Measurements from ENCODE around the gene TERT. TPM values are rescaled to one million over a fixed set of nuclear protein-coding genes. Genes with fewer than 3 reads are reported as not detected.

TERT gene
- total and polyA plus RNA-seq, 12 donors = not detected

GRCh38 chr5:1217596-1218206 lies 77.2 kb downstream of the TERT start:
- TF ChIP-seq CTCF (IDR thresholded peaks at IDR 0.05) = no peak
- DNase-seq (peak in 1 of 2 donors; percentile 3), ATAC-seq (no peak)
- intact Hi-C loops (cut with DNase I) = no loop called here
- no peak overlapping the region for H3K4me3 ChIP-seq
- H3K36me3 ChIP-seq = no peaks in the 10 kb centered on the region
- H3K4me1 ChIP-seq = no peaks in the 10 kb centered on the region
- WGBS, 2 donors = 56% methylated on average over 24 of the region's 24 CpGs
- H3K27me3 ChIP-seq = peaks cover 0 to 17% (median 0%) of the 10 kb centered on the region in 7 donors
- H3K27ac ChIP-seq = no peak overlapping the region
- peaks cover 0 to 10% (median 0%) of the 10 kb centered on the region in 11 donors for H3K9me3 ChIP-seq

GRCh38 chr5:1216918-1217295 lies 78.0 kb downstream of the TERT start:
- Histone ChIP-seq H3K27me3 (peaks cover 0 to 17% (median 0%) of the 10 kb centered on the region in 7 donors), H3K36me3 (no peaks in the 10 kb centered on the region), H3K4me3 (no peak overlapping the region), H3K27ac (no peak overlapping the region), H3K9me3 (peaks cover 0 to 10% (median 0%) of the 10 kb centered on the region in 11 donors), H3K4me1 (no peaks in the 10 kb centered on the region)
- WGBS, 2 donors = 80 to 86% methylated on average over 18 of the region's 18 CpGs
- ATAC-seq (no peak), DNase-seq (peak in 1 of 2 donors; percentile 9)
- intact Hi-C loops (cut with DNase I) = no loop called here
- no peak for TF ChIP-seq CTCF (IDR thresholded peaks at IDR 0.05)

GRCh38 chr5:1216211-1216917 lies 78.5 kb downstream of the TERT start:
- Histone ChIP-seq H3K4me1 (no peaks in the 10 kb centered on the region), H3K4me3 (no peak overlapping the region), H3K36me3 (no peaks in the 10 kb centered on the region), H3K27me3 (peaks cover 0 to 17% (median 0%) of the 10 kb centered on the region in 7 donors), H3K9me3 (peaks cover 0 to 10% (median 0%) of the 10 kb centered on the region in 11 donors), H3K27ac (no peak overlapping the region)
- no peak for TF ChIP-seq CTCF (IDR thresholded peaks at IDR 0.05)
- no peak for ATAC-seq
- intact Hi-C loops (cut with DNase I) = no loop called here
- 93% methylated on average over 38 of the region's 38 CpGs for WGBS, 2 donors
- DNase-seq = peak in 1 of 2 donors; percentile 6

GRCh38 chr5:1215320-1216096 lies 79.4 kb downstream of the TERT start:
- no peak for DNase-seq
- no peak for ATAC-seq
- Histone ChIP-seq H3K27ac (no peak overlapping the region), H3K27me3 (peaks cover 0 to 19% (median 0%) of the 10 kb centered on the region in 7 donors), H3K9me3 (peaks cover 0 to 10% (median 0%) of the 10 kb centered on the region in 11 donors), H3K4me1 (no peaks in the 10 kb centered on the region), H3K36me3 (no peaks in the 10 kb centered on the region), H3K4me3 (no peak overlapping the region)
- 91 to 95% methylated on average over 23 of the region's 23 CpGs for WGBS, 2 donors
- intact Hi-C loops (cut with DNase I) = no loop called here
- no peak for TF ChIP-seq CTCF (IDR thresholded peaks at IDR 0.05)

All from heart right ventricle (tissue), 16 donors.